Sciatic nerve (tissue), 2 donors: ENCODE results near the gene APBB3. TPM values are rescaled to one million over a fixed set of nuclear protein-coding genes. Genes with fewer than 3 reads are reported as not detected.
"Not testable (repeated sequence)": the region's sequence is repeated elsewhere in the genome, so short reads cannot be mapped to it uniquely, and the experiment has no call there.

ENCODE experiments used
- ATAC-seq: fragments of 200-7000 bp; cut with Tn5 transposase; one replicate; pipeline ENCODE4 v1.9.1; 2020; ENCODE audit warnings: mild to moderate bottlenecking, moderate library complexity
- DNase-seq: peaks from one replicate; pipeline ENCODE4 v3.0.0-alpha.2; 2020; ENCODE audit warnings: low spot score
- intact Hi-C: fragments of 100-400 bp; cut with DNase I; formaldehyde crosslinking; loops from one replicate; pipeline ENCODE4 v1.14.2; 2022
- total RNA-seq: library from RNA; stranded (reverse); fragmentation: NEBNext Ultra II Directional; extraction: Animal tissue kit (Norgen Biotek cat#: 25700); gene quantifications from one replicate; pipeline ENCODE4 v1.2.1, GENCODE V29; 2021
- donor health status: DM: no; HTN: no; CAD: no.
- donor health status: DM: no; HTN: no; CAD: no.

APBB3 gene
- total RNA-seq, 1 donor from 2014 or later, result 43.1 TPM

DNA sequence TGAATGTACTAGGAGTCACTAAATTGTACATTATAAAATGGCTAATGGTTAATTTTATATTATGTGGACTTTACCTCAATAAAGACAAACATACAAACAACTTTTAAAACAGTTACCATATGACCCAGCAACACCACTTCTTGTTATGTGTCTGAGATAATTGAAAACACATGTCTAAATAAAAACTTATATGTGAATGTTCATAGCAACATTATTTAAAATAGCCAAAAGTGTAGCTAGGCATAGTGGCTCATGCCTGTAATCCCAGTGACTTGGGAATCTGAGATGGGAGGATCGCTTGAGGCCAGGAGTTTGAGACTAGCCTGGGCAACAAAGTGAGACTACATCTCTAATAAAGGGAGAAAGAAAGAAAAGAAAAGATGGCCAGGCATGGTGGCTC lies 23.1 kb upstream of the APBB3 start:
- intact Hi-C loops, result no loop called here
- no peak for ATAC-seq

DNA sequence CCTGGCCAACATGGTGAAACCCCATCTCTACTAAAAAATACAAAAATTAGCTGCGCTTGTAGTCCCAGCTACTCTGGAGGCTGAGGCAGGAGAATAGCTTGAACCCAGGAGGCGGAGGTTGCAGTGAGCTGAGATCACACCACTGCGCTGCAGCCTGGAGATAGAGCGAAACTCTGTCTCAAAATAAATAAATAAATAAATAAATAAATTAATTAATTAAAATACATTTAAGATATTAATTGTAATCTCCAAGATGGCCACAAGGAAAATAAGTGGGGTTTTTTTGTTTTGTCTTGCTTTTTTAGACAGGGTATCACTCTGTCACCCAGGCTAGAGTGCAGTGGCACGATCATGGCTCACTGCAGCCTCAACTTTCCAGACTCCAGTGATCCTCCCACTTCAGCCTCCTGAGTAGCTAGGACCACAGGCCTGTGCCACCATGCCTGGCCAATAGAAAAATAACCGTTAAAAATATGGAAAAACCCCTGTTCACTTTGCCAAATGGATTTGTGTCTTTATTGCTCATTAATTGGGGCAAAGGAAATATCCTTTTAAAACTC lies 14.9 kb upstream of the APBB3 start:
- intact Hi-C loops, ATAC-seq, DNase-seq: not testable (repeated sequence)

More for the DNA sequence above, 23.1 kb upstream of the APBB3 start:
- no peak for DNase-seq

DNA sequence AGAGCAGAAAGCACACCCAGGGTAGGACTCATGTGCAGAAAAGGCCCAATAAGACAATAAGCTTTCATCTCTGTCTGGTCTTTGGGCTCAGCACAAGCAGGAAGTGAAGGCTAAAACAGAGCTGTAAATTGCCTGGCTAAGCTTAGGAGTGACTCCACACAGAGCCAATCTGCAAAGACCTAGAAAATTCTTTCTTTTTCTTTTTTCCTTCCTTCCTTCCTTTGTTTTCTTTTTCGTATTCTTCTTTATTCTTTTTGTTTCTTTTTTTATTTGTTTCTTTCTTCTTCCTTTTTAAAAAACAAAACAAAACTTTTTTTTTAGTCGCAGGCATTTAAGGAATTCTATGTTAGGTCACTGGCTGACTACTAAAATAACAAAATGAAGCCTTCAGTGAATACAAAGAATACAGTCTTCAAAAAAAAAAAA lies 12.4 kb upstream of the APBB3 start:
- ATAC-seq, result peak; percentile 52
- DNase-seq, result no peak
- intact Hi-C loops, result no loop called here

DNA sequence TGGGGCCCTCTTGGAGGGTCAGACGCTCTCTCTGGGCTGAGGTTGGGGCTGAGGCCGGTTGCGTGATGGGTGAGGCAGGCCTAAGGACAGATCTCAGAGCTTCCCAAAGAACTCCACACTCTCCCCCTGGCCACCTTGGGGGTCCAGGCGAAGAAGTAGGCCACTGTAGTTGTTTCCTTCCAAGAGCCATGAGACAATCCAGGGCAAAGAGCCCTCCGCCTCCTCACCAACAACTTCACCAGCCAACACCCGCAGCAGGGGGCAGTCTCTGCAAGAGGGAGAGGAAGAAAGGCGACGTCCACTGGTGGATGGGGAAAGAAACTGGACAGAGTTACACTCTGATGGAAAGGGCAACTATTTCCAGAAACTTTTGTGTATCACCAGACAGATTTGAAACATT lies 10.9 kb upstream of the APBB3 start:
- intact Hi-C loops, result no loop called here
- ATAC-seq (peak; percentile 79), DNase-seq (peak; percentile 78)

DNA sequence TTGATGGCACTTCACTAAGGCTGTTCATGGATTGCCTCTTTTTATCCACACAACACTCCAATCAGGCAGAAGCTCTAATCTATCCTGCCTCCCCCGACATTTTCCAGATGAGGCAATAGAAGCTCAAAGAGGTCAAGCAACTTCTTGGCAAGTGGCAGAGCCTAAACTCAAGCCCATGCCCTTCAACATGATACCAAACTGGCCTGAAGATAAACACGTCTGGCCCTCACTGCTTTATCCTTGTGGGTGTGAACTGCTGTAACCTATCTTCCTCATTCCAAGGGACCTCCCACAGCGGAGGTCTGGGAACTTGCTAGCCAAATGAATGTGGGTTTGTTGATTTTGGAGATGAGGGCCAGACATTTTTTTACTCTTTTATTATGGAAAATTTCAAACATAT lies 9.8 kb upstream of the APBB3 start:
- intact Hi-C loops, result no loop called here

DNA sequence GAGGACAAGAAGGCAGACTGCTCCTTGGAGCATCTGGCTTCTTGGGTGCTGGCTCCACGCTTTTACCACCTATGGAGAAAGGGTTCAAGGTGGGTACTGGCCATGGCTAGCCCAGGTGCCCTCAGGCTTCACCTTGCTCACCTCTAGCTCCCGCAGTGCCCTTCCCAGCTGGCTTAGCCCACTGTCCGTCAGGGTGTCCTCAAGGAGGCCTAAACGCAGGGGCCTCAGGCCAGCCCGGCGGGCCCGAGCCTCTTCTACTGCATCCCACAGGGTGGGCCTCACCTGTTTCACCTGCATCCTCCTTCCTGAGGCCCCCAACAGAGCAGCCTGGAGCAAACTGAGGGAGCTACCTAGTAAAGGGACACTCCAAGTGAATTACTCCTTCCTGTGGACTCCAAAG lies 9.3 kb upstream of the APBB3 start:
- ATAC-seq (no peak), DNase-seq (no peak)
- intact Hi-C loops, result no loop called here

More for the DNA sequence above, 9.8 kb upstream of the APBB3 start:
- DNase-seq (no peak), ATAC-seq (peak; percentile 64)

DNA sequence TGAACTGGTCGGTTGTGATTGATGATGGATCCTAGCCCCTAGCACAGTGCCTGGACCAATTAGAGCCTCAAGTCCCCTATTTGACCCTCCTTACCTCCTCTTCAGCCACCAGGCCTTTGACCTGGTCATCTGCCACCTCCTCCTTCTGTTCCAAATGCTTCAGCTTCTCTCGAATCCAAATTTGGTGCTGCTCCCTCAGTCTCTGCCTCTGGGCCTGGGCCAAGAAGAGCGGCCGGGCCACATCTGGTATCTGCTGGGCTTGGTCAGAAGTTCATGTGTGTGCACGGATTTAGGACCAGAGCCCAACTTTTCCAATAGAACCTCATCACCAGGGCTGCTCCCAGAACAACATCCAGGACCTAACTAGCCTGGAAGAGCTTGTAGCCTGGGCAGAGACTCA lies 6.7 kb upstream of the APBB3 start:
- peak; percentile 25 for ATAC-seq
- intact Hi-C loops, result no loop called here
- no peak for DNase-seq

DNA sequence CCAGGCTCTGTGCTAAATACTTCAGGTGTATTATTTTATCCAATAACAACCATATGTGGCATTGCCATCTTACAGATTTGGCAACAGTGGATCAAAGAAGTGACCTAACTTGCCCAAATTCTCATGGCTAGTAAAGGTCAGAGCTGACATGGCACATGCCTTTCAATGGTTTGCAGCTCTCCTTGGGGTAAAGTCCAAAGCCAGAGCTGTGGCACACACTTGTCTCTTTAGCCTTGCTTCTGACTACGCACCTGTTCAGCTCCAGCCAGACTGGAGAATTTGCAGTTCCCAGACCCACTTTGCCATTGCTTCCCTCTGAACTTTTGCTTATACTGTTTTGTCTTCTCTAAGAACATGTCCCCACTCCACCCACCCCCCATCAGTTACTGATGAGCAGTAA lies 6.1 kb upstream of the APBB3 start:
- DNase-seq (no peak), ATAC-seq (no peak)
- intact Hi-C loops, result no loop called here

DNA sequence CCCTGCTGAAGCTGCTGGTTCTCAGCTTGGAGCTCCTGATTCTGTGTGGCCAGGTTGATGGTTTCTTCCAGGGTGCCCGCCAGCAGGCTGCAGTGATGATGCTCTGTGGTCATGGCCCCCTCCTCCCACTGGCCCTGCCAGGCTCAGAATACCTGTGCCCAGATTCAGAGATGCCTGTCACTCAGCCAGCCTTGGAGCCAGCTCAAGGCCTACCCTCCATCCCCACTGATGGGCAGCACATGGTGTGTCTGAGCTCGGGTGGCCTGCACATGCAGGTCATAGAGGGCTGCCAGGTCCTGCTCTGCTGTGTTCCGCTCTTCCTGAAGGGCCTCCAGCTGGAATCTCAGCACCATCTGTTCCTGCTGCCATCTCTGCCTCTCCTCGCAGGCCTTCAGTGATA lies 5.7 kb upstream of the APBB3 start:
- intact Hi-C loops, result no loop called here
- DNase-seq, result no peak
- ATAC-seq, result no peak

DNA sequence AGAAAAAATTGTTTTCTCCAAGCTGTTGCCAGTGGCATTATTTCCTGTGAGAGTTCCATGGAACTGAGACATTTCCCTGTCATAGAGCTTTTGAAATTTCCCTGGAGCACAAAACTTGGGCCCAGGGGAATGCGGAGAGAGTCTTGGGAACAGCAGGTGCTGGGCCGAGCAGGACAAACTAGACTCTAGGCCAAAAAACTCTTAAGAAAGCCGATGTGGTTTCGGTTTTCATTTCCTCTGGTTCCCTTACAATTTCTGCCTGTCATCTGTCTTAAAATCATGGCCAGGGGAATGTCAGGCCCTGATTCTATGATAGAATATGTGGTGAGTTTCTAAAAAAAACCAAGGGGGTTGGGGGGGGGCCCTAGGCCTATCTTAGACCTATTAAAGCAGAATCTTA lies 4.8 kb upstream of the APBB3 start:
- intact Hi-C loops, result loop anchor here (5.0 kb wide), 1 partner anchor 73 kb away; no protein-coding TSS in a partner anchor
- DNase-seq (no peak), ATAC-seq (no peak)

DNA sequence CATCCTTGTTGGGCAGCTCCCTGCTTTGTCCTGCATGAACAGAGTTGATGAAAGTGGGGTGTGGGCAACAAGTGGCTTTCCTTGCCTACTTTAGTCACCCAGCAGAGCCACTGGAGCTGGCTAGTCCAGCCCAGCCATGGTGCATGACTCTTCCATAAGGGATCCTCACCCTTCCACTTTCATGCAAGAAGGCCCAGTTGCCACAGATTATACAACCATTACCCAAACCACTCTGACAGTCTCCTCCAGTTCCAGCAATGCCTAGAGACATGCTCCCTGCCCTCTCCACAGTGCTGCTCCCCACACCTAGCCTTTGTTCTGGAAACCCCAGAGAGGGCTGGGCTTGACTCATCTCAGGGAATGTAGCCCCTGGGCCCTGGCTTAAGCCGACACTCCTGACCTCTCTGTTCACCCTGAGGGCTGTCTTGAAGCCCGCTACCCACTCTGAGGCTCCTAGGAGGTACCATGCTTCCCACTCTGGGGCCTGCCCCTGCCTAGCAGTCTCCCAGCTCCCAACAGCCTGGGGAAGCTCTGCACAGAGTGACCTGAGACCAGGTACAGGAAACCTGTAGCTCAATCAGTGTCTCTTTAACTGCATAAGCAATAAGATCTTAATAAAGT lies 4.2 kb upstream of the APBB3 start:
- DNase-seq, result no peak
- intact Hi-C loops, result loop anchor here (5.0 kb wide), 1 partner anchor 74 kb away; no protein-coding TSS in a partner anchor
- no peak for ATAC-seq

DNA sequence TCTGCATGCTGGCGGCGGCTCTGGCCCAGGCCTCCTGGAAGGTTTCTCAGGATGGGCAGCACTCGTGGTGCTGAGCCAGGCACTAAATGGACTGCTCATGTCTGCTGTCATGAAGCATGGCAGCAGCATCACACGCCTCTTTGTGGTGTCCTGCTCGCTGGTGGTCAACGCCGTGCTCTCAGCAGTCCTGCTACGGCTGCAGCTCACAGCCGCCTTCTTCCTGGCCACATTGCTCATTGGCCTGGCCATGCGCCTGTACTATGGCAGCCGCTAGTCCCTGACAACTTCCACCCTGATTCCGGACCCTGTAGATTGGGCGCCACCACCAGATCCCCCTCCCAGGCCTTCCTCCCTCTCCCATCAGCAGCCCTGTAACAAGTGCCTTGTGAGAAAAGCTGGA lies 3.5 kb upstream of the APBB3 start:
- no peak for DNase-seq
- intact Hi-C loops, result loop anchor here (5.0 kb wide), 1 partner anchor 74 kb away; no protein-coding TSS in a partner anchor
- no peak for ATAC-seq

DNA sequence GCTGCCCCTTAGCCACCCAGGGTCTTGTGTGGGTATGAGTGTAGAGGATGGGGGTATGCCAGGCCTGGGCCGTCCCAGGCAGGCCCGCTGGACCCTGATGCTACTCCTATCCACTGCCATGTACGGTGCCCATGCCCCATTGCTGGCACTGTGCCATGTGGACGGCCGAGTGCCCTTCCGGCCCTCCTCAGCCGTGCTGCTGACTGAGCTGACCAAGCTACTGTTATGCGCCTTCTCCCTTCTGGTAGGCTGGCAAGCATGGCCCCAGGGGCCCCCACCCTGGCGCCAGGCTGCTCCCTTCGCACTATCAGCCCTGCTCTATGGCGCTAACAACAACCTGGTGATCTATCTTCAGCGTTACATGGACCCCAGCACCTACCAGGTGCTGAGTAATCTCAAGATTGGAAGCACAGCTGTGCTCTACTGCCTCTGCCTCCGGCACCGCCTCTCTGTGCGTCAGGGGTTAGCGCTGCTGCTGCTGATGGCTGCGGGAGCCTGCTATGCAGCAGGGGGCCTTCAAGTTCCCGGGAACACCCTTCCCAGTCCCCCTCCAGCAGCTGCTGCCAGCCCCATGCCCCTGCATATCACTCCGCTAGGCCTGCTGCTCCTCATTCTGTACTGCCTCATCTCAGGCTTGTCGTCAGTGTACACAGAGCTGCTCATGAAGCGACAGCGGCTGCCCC lies 2.9 kb upstream of the APBB3 start:
- ATAC-seq (no peak), DNase-seq (no peak)
- intact Hi-C loops, result loop anchor here (5.0 kb wide), 1 partner anchor 75 kb away; no protein-coding TSS in a partner anchor

DNA sequence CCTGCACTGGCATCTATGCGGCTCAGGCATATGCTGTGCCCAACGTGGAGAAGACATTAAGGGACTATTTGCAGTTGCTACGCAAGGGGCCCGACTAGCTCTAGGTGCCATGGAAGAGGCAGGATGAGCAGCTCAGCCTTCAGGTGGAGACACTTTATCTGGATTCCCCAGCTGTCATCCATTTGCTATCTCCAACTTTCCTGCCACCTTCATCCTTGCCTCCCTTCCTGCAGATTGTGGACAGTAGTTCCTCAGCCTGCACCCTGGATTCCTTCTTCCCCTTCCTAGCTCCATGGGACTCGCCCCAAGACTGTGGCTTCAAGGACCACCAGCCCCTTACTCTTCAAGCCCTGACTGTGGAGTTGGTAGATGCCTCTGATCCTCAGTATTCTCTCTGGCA lies 2.3 kb upstream of the APBB3 start:
- intact Hi-C loops, result loop anchor here (5.0 kb wide), 1 partner anchor 76 kb away; no protein-coding TSS in a partner anchor
- DNase-seq (no peak), ATAC-seq (no peak)

DNA sequence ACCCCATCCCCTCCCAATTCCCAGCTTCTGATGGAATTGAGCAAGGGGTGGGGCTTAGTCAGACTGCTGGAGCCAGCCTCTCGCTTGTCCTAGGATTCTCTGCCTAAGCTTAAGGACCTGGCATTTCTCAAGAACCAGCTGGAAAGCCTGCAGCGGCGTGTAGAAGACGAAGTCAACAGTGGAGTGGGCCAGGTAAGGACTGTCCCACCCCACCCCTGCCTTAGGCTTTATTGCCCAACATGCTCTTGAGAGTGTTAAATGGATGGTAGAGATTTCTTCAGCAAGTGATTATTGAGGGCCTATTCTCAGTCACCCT lies 1.3 kb upstream of the APBB3 start:
- DNase-seq (no peak), ATAC-seq (no peak)
- intact Hi-C loops, result loop anchor here (5.0 kb wide), 1 partner anchor 77 kb away; no protein-coding TSS in a partner anchor

DNA sequence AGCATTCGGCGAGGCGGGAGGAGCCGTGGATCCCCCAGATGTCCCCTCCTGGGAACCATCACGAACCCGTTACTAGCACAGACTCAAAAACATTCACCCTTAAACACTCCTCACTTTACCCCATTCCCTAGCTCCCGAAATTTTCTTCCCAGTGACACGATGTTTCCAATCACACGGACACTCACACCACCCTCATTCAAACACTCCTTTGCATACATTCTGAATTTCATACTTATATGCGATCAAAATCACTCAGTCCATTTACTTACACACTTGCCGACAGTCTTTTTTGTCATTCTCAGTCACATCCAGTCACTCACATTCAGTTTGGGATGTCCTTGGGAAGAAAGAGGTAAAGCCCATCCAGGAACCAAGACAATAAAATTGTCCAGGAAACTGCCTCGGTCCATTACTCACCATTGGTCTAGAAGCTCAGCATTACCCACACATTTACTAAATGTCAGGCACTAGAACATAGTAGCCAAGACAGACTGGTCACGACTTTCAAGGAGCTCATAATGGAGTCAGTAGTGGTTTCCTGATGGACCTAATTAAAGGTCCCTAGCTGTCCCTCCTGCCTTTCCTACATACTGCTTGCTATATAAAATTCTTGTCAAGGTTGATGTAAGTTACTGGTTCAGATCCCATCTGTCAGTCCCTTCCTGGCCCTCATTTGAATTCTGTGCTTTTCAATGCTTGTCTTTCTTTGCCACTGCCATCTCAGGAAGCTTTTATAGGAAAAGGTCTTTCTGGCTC lies 804 bp upstream of the APBB3 start:
- intact Hi-C loops, result loop anchor here (5.0 kb wide), 1 partner anchor 77 kb away; no protein-coding TSS in a partner anchor

DNA sequence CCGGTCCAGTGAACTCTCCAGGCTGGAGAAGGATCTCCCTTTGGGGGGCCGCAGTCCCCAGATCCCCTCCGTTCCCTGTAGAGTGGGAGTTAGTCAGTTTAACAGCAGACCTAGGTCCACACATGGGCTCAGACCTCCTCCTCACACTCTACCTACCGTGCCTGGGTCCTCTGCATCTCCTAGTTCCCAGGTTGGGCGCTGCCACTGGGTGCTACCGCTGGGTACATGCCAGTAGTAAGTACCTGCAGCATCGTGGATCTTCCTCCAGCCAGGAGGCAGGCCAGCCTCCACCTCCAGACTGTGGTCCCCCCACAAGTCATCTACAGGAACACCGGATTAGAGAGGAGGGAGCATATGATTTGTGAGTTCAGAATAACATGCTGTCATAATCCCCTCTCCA lies 802 bp downstream of the APBB3 start:
- no peak for ATAC-seq
- intact Hi-C loops, result no loop called here
- no peak for DNase-seq

More for the DNA sequence above, 804 bp upstream of the APBB3 start:
- DNase-seq (no peak), ATAC-seq (no peak)

DNA sequence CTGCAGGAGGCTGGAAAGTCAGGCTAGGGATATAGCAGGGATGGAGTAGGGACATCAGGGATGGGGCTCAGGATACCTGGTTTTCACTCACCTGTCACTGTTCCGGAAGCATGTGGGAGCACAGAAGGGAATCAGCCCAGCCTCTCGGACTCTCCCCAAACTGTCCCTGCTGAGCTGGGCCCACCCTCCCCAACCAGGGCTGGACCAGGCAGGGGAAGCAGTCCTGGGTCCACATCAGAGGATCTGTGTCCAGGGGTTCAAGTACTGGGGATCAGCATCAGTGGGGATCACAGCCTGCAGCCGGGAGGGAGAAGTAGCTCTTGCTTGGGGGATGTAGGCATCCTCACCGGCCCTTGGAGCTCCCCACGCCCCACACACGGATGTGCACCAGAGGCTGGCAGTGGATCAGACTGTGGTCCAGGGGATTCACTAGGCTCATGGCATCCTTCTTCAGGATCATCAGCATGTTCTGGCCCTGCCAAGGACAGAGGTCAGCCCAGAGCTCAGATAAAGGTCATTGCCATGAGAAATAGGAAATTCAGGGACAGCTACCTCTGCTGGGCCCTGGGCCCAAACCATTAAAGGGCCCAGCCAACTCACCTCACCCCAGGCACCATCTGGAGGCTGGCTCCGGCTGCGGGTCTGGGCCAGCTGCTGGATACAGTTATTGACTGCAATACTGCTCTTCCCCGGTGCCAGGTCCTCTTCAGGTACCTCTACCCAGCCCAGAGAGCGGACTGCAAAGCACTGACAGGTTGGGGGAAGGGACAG lies 2.5 kb downstream of the APBB3 start:
- intact Hi-C loops, result no loop called here
- ATAC-seq (no peak), DNase-seq (no peak)

DNA sequence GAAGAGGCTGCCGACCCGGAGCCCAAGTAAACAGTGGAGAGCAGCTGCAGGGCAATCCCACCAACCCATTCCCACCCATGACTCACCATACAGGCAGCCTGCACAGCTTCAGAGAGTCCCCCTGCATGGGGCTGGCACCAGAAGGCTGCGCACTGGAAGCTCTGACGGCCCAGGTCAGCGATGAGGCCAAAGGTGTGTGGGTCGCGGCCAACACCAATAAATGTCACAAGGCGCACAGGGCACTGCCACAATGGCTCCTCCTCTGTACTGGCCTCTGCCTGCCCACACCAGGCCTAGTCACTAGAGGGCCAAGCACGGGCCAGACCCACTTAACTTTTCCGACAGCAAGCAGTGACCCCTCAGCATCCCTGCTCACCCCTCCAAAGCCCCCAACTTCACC lies 4.2 kb downstream of the APBB3 start:
- intact Hi-C loops, result no loop called here
- DNase-seq, result no peak
- no peak for ATAC-seq
